Measurements from ENCODE around the gene MUC5AC.

The MUC5AC gene

GRCh38 chr11:1229471-1230120 is 71.8 kb downstream of the MUC5AC start:
- DNase-seq, result no peak

- no peak for DNase-seq
These were observed 72.3 kb downstream of the MUC5AC start for GRCh38 chr11:1230121-1230455.

GRCh38 chr11:1230456-1231395 is 73.0 kb downstream of the MUC5AC start:
- DNase-seq, result no peak

GRCh38 chr11:1231396-1232020 is 73.8 kb downstream of the MUC5AC start:
- no peak for DNase-seq

DNA sequence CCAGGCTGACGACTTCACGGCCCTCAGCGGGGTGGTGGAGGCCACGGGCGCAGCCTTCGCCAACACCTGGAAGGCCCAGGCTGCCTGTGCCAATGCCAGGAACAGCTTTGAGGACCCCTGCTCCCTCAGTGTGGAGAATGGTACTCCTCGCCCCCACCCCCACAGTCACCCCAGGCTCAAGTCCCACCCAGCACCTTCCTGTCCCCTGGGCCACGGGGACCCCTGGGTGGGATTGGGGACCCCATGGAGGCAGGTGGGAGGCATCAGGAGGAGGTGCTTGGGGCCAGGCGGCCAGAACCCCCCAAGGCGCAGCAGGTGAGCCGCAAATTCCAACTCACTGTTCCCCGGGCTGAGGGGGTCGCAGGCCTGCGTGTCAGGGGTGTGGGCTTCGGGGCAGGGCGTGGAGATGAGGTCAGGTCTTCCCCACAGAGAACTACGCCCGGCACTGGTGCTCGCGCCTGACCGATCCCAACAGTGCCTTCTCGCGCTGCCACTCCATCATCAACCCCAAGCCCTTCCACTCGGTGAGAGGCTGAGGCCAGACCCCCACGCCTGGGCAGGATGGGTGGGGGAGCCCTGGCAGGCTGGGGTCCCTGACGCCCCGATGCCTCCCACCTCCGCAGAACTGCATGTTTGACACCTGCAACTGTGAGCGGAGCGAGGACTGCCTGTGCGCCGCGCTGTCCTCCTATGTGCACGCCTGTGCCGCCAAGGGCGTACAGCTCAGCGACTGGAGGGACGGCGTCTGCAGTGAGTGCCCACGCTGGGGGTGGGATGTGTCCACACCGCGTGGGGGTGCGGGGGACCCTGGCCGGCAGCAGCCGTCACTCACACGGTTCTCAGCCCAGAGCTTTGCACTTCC is 74.5 kb downstream of the MUC5AC start:
- no peak for DNase-seq

DNA sequence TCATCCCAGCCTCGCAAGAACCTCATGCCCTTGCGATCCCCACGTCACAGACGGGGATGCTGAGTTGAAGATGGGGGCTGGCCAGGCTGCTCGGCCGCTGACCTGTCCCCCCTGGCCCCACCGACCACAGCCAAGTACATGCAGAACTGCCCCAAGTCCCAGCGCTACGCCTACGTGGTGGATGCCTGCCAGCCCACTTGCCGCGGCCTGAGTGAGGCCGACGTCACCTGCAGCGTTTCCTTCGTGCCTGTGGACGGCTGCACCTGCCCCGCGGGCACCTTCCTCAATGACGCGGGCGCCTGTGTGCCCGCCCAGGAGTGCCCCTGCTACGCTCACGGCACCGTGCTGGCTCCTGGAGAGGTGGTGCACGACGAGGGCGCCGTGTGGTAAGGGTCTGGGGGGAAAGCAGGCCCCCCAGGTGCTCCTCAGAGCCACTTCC is 75.1 kb downstream of the MUC5AC start:
- no peak for DNase-seq

DNA sequence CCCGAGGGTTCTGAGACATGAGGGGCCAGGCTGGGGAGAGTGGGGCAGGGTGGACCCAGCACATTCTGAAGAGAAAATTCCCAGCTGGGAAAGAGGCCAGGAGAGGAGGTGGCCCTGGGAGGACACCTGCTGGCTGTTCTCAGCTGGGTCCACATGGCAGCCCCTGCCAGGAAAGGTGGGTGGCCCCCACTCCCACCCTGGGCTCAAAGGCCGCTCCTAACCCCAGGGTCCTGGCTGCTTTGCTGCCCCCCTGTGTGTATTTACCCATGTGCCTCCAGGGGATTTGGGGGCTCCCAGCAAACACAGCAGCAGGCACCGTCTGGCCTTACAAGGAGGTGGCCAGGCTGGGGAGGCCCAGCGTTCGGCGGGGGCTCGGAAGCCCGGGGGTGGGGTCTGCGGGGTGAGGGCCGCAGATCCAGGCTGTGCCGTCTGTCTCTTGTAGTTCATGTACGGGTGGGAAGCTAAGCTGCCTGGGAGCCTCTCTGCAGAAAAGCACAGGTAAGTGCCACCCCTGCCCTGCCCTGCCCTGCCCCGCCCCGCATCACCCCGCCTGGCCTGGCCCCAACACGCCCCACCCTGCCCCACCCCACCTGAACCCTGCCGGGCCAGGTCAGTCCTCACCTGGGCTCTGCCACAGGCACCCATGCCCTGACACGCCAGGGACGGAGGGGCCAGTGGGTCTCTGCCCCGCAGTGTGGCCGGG is 75.7 kb downstream of the MUC5AC start:
- DNase-seq, result no peak

DNA sequence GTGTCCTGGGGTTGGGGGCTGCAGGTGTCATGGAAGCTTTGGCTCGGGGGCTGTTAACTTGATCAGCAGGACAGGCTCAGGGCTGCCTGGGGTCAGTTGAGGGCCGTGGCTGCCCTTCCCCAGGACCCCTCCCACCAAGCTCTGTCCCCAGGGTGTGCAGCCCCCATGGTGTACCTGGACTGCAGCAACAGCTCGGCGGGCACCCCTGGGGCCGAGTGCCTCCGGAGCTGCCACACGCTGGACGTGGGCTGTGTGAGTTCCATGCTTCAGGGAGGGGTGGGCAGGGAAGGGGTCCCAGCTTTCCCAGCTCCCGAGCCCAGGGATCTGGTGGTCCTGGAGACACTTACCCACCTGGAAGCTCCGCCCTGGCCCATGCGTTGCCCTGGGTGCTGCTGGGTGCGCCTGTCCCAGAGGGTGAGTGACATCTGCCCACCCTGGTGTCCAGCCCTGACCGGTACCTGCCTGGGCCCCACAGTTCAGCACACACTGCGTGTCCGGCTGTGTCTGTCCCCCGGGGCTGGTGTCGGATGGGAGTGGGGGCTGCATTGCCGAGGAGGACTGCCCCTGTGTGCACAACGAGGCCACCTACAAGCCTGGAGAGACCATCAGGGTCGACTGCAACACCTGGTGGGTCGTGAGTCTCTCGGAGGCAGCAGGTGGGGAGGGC is 76.4 kb downstream of the MUC5AC start:
- DNase-seq, result no peak

DNA sequence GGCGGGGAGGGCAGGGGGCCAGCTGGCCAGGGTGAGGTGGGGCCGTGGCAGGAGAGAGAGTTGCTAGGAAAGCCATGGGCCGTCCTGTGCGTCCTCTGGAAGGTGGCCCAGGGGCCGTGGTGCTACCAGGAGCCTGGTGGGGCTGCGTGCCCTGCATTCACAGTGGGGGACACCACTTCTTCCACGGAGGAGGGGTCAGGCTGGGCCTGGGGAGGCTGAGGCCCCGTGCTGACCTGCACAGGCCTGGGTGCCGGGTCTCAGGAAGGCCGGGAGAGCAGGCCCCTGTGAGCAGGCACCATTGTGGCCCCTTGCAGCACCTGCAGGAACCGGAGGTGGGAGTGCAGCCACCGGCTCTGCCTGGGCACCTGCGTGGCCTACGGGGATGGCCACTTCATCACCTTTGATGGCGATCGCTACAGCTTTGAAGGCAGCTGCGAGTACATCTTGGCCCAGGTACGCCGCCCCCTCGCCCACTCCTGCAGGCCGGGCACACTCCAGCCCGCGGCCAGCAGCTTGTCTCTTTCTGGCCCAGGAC is 77.1 kb downstream of the MUC5AC start:
- DNase-seq, result no peak

DNA sequence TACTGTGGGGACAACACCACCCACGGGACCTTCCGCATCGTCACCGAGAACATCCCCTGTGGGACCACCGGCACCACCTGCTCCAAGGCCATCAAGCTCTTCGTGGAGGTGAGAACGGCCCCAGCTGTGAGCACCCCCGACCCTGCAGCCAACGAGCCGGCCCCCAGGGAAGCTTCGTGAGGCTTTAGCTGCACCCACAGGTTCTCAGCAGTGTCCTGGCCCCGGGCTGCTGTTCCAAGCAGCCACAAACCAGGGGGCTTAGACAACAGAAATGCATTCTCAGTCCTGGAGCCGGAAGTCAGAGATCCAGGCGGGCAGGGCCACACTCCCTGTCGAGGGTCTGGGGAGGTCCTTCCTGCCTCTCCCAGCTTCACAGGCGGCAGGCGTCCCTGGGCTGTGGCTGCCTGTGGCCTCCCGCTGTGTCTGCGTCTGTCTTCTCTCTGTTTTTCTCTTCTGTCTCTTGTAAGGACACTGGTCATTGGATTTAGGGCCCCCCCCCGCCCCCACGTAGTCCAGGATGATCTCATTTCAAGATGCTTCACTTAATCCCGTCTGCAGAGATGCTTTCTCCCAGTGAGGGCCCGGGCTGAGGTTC is 77.7 kb downstream of the MUC5AC start:
- no peak for DNase-seq

- DNase-seq, result no peak
These were observed 78.2 kb downstream of the MUC5AC start for GRCh38 chr11:1235901-1236315.

GRCh38 chr11:1236316-1237127 is 78.8 kb downstream of the MUC5AC start:
- DNase-seq, result no peak

DNA sequence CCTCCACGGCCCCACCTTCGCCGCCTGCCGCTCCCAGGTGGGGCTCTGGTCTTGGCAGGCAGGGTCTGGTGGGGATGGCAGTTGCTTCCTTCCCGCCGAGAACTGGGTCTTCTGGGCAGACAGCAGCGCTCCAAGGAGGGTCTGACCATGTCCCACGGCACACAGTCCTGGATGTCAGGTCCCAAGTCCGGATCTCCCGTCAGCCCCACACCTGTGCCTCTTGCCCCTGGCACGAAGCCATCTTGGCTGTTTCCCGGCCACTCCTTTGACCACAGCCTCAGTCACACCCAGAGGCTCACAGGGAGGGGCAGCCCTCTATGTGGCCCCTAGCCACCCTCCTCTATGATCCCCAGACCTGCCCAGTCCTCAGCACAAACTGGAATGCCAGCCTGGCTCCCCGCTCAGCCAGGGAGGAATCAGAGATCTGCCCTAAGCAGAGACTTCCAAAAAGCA is 79.4 kb downstream of the MUC5AC start:
- no peak for DNase-seq

GRCh38 chr11:1237851-1238250 is 80.1 kb downstream of the MUC5AC start:
- DNase-seq, result no peak

DNA sequence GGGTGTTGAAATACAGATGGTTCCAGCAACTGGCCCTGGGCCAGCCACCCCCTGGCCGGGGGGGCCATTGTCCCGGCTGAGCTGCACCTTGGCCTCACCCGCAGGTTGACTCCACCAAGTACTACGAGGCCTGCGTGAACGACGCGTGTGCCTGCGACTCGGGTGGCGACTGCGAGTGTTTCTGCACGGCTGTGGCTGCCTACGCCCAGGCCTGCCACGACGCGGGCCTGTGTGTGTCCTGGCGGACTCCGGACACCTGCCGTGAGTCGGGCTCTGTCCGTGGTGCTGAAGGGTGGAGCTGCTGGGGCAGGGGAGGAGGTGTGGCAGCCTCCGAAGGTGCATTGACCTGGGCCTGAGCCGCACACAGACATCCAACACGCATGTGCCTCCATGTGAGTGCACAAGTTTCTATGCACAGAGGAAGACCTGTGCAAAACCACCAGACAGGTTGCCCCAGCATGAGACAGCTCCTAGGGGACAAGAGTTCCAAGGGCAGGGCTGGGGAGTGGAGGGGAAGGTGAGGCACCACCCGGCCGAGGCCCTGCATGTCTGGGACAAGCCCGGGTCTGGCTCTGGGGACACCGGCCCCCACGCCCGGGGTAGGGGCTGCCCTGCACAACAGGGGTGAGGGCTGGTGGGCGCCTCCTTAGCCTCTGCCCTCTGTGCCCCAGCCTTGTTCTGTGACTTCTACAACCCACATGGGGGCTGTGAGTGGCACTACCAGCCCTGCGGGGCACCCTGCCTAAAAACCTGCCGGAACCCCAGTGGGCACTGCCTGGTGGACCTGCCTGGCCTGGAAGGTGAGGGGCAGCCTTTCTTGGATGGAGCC is 81.2 kb downstream of the MUC5AC start:
- DNase-seq, result no peak

GRCh38 chr11:1239596-1240205 is 81.9 kb downstream of the MUC5AC start:
- DNase-seq, result no peak

DNA sequence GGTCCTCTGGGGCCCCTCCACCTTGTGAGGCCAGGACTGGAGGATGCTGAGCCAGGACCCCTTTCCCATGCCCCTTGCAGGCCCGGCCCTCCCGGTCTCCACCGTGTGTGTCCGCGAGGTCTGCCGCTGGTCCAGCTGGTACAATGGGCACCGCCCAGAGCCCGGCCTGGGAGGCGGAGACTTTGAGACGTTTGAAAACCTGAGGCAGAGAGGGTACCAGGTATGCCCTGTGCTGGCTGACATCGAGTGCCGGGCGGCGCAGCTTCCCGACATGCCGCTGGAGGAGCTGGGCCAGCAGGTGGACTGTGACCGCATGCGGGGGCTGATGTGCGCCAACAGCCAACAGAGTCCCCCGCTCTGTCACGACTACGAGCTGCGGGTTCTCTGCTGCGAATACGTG is 83.0 kb downstream of the MUC5AC start:
- no peak for DNase-seq

DNA sequence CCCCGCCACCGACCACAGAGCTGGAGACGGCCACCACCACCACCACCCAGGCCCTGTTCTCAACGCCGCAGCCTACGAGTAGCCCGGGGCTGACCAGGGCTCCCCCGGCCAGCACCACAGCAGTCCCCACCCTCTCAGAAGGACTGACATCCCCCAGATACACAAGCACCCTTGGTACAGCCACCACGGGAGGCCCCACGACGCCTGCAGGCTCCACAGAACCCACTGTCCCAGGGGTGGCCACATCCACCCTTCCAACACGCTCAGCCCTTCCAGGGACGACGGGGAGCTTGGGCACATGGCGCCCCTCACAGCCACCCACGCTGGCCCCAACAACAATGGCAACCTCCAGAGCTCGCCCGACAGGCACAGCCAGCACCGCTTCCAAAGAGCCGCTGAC is 84.0 kb downstream of the MUC5AC start:
- DNase-seq, result no peak

GRCh38 chr11:1242289-1242688 is 84.5 kb downstream of the MUC5AC start:
- no peak for DNase-seq

Measured in midbrain (tissue), 1 donor.